Endothelial cell of hepatic sinusoid (primary cell): ENCODE data around the gene GALNT9.

Experiments
- in situ Hi-C: cut with HindIII; loops from 2 replicates; pipeline ENCODE4 v1.10.0; 2017; ENCODE audit warnings: low sequenced_read_pairs

Gene GALNT9

GRCh38 chr12:132282031-132282949, 47.1 kb downstream of the GALNT9 start:
- in situ Hi-C loops, result loop anchor here (5.0 kb wide), 3 partner anchors 45 to 90 kb away; partner anchors contain the start of gene GALNT9

GRCh38 chr12:132281038-132281437, 48.4 kb downstream of the GALNT9 start:
- in situ Hi-C loops, result loop anchor here (5.0 kb wide), 3 partner anchors 46 to 89 kb away; partner anchors contain the start of gene GALNT9

DNA sequence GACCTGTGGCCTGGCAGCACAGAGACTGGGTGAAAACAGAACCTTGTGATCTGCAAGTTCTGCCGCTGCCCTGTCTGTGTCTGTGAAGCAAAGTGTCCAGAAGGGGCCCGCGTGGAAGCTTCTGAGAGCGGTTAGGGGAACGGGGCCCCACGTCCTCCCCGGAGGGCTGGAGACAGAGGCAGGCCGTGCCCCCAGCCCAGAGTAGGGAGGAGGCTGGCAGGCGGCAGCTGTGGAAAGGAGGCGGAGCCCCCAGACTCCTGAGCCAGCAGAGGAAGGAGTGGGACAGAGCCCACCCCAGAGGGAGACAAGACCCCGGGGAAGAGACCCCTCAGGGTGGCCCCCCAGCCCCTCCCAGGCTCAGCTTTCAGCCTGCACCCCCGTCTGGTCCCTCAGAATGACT, 49.0 kb downstream of the GALNT9 start:
- in situ Hi-C loops, result loop anchor here (5.0 kb wide), 3 partner anchors 47 to 88 kb away; partner anchors contain the start of gene GALNT9

DNA sequence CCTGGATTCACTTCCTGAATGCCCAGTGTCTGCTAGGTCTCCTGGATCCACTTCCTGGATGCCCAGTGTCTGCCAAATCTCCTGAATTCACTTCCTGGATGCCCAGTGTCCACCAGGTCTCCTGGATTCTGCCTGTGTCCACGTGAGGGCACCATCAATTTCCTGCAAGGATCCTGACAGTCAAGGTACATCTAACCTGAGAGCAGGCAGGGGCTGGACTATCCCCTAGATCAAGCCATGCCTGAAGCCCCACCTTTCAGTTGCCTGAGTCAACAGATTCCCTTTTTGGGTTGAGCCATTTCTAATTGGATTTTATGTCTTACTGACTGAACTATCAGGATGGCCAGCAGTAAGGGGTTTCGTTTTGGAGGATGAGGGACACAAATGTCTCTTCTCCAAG, 49.5 kb downstream of the GALNT9 start:
- in situ Hi-C loops, result loop anchor here (5.0 kb wide), 3 partner anchors 47 to 88 kb away; partner anchors contain the start of gene GALNT9

DNA sequence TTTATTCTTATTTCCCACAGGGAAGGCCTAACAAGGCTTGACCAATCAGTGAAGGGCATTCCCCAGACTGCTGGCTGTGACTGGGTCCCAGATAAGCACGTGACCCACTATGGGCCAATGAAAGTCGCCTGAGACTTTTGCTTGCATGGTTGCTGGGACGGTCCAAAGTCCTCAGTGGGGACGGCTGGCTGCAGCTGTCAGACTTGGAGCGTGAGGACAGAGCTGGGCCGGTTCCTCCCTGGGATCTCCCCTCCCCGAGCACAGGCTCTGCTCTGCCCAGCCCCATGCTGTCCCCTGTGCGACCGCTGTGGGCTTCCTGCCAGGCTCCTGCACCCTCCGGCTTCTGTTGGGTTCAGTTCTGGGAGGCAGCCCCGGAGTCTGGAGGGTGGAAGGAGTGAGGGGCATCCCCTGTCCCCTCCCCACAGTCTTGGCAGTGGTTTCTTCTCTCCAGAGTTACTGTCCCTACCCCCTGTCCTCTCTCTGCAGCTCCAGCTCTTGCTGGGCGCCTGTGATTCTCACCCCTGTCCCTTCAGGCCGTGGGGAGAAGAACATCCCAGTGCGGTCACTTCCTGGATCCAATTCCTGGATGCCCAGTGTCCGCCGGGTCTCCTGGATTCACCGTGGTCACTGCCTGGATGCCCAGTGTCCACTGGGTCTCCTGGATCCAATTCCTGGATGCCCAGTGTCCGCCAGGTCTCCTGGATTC, 50.1 kb downstream of the GALNT9 start:
- in situ Hi-C loops, result no loop called here

- in situ Hi-C loops, result no loop called here
Observed at GRCh38 chr12:132278401-132279183, 50.8 kb downstream of the GALNT9 start.

- in situ Hi-C loops, result no loop called here
Observed at GRCh38 chr12:132277949-132278348, 51.4 kb downstream of the GALNT9 start.

DNA sequence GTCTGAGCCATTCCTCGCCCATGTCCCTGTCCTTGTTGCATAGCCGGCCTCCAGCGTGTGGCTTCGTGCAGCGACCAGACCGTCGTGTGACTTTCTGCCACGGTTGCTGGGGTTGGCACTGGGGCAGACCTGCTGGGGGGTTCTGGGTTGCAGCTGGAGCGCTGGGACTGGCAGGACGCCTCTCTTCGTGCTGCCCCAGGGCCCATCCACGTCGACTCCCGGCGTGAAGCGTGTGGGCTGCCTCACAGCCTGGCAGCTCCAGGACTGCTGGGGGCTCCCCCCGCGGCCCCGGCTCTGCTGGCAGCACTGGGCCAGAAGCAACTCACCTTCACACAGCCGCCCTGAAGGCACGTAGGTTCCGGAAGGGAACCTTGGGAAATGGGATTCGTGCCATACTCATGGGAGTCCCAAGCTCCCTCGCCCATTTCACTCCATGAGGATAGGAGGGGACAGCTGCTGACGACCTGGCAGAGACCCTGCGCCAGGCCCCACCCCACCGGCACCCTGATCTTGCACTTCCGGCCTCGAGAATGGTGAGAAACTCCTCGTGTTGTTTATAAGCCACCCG, 51.9 kb downstream of the GALNT9 start:
- in situ Hi-C loops, result no loop called here

- in situ Hi-C loops, result no loop called here
Observed at GRCh38 chr12:132276827-132277373, 52.5 kb downstream of the GALNT9 start.

- in situ Hi-C loops, result no loop called here
Observed at GRCh38 chr12:132276066-132276826, 53.1 kb downstream of the GALNT9 start.

DNA sequence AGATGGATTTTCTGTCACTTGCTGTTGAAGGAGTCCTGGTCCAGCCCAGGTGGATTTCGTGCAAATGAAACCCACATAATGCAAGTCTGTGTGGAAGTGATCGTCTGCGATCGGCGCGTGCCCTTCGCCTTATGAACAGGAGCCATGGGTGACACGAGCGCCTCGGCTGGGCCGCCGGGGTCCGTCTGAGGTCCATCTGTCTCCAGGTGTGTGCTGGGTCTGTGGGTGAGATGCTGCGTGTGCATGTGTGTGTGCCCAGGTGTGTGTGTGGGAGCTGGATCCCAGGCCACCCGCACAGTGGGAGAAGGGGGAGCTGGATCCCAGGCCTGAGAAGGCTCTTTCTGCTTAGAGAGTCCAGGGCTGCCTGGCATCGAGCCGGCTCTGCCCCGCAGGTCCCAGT, 53.8 kb downstream of the GALNT9 start:
- in situ Hi-C loops, result no loop called here

DNA sequence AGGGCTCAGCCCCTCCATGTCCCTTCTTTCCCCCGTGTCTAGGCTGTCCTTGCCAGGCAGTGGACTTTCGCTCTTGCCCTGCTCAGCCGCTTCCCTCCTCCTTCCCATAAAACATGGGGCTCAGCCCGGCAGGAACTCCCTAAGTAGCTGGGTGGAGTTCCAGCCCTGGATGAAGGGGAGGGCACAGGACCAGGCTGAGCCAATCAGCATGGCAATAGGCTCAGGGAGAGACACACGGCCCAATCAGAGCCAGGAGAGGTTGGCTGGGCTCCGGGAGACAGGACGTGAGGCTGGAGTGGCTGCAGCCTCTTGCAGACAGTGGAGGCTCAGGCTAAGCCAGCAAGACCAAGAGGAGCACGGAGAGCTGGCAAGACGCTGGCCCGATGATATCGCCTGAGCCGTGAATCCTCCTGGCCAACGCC, 54.3 kb downstream of the GALNT9 start:
- in situ Hi-C loops, result no loop called here

GRCh38 chr12:132273992-132274334, 55.4 kb downstream of the GALNT9 start:
- in situ Hi-C loops, result no loop called here

DNA sequence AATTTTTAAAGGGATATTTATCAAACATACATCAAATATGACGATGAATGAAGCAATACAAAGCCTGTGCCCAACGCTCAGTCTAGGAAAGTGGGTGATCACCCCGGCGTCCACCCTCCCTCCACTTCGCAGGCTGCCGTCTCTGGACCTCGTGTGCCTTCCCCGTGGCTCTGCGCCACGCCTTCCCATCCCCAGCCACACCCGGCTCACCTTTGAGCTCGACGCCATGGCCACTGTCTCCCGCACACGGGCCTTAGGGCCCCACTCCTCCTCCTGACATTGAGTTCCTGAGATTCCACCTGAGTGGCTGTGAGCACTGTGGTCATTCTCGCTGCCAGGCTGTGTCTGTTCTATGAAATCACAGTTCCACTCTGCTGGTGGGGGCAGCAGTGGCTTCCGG, 56.7 kb downstream of the GALNT9 start:
- in situ Hi-C loops, result no loop called here

GRCh38 chr12:132271755-132272092, 57.7 kb downstream of the GALNT9 start:
- in situ Hi-C loops, result no loop called here

DNA sequence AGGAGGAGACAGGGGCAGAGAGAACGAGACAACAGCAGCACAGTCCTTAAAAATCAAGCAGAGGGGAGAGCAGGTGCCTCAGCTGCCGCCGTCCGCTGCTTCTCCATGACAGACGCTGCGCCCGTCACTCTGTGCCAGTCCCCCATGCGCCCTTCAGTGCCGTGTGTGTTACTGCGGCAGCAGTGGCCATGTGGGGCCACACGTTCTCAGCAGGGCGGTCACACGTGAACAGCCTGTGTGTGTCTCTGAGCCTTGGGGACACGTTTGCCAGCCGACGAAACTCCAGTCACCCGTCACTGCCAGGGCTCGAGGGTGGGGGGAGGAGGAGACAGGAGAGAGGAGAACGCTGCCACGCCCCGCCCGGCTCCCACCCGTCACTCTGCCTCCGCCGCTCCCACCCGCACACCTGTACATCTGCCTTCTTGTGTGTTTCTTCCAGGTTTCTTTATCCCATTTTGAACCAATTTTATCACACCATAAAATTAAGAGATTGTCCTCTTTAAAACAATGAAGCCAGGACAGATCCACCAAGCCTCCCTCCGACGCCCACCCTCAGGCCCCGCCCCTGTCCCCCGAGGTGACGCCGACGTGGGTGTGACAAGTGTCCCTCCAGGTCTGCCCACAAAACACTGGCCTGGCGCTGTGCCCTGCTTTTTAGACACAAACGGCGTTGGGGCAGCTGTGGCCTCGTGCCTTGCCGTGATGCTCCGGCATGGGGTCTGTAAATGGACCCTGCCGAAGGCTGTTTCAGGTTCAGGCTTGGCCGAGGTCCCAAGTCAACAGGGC, 58.2 kb downstream of the GALNT9 start:
- in situ Hi-C loops, result no loop called here

DNA sequence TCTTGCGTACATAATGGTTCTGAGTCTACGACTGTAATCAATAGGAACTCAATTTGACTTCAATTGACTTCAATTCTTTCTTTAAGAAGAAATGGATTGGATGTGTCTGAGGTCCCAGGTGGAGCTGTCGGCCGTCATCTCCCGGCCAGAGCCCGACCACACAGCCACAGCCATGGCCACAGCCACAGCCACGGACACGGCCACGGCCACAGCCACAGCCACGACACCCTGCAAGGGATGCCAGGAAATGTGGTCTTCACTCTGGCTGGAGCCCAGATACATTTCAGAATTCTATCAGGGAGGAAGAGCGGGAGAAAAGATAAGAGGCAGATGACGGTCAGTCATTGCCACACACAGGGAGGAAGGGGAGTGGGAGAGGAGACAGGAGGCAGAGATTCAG, 58.9 kb downstream of the GALNT9 start:
- in situ Hi-C loops, result no loop called here

DNA sequence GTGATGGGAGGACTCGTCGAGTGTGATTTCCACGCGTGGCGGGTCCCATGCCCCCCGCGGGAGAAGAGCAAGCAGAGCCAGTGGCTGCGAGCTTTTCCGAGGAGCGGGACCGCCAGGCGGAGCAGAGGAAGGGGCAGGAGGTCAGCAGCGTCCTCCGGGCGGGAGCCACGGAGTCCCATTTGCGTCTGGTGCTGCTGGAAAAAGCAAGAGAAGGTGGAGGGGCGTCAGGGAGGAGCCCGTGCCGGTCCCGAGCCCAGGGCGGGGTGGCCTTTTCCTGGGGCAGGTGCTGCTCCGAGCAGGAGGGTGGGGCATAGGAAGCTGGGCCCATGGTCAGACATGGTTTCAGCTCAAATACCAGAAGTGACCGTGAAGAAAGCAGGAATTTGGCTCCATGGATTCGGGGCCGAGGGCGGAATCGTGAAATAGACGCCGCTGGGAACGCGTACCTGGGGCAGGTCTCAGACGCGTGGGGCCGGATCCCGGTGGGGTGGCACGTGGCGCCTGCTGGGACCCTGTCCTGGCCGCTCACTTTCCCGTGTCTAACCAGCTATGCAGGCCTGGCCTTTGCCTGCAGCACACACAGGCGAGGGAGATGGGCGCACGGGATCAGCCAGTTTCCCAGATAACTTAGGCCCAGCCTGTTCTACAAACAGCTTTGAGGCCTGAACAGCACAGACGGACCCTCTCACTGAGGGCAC, 60.0 kb downstream of the GALNT9 start:
- in situ Hi-C loops, result no loop called here
